HUES64 (cell line): ENCODE data around the gene CLSTN2.

Experiments used
- H3K27ac ChIP-seq: 2 replicates; pipeline ENCODE4 v1.7.0; 2013; ENCODE audit warnings: low read depth, low read length, inconsistent platforms
- H3K27me3 ChIP-seq: 2 replicates; pipeline ENCODE4 v1.6.1; 2013; ENCODE audit warnings: mild to moderate bottlenecking, low read length; ENCODE audit not compliant: insufficient read depth
- H3K36me3 ChIP-seq: 2 replicates; pipeline ENCODE4 v1.6.1; 2013; ENCODE audit warnings: mild to moderate bottlenecking, low read length; ENCODE audit not compliant: insufficient read depth
- H3K4me1 ChIP-seq: 2 replicates; pipeline ENCODE4 v1.6.1; 2013; ENCODE audit warnings: mild to moderate bottlenecking, low read length, moderate library complexity; ENCODE audit not compliant: insufficient read depth
- H3K4me3 ChIP-seq: 2 replicates; pipeline ENCODE4 v1.5.1; 2013; ENCODE audit warnings: mild to moderate bottlenecking, low read length, moderate library complexity
- H3K9ac ChIP-seq: 2 replicates; pipeline ENCODE4 v1.6.1; 2013; ENCODE audit warnings: mild to moderate bottlenecking, low read depth, low read length
- H3K9me3 ChIP-seq: 2 replicates; pipeline ENCODE4 v1.6.1; 2013; ENCODE audit warnings: low read depth, low read length; ENCODE audit not compliant: insufficient read depth
- WGBS: fragments of 150-250, 120-280 bp; methylation state at CpG from one replicate; pipeline ENCODE4 v1.1.7; 2013; ENCODE audit warnings: missing lambda C conversion rate; 5-methylcytosine and 5-hydroxymethylcytosine counted together

The CLSTN2 gene

DNA sequence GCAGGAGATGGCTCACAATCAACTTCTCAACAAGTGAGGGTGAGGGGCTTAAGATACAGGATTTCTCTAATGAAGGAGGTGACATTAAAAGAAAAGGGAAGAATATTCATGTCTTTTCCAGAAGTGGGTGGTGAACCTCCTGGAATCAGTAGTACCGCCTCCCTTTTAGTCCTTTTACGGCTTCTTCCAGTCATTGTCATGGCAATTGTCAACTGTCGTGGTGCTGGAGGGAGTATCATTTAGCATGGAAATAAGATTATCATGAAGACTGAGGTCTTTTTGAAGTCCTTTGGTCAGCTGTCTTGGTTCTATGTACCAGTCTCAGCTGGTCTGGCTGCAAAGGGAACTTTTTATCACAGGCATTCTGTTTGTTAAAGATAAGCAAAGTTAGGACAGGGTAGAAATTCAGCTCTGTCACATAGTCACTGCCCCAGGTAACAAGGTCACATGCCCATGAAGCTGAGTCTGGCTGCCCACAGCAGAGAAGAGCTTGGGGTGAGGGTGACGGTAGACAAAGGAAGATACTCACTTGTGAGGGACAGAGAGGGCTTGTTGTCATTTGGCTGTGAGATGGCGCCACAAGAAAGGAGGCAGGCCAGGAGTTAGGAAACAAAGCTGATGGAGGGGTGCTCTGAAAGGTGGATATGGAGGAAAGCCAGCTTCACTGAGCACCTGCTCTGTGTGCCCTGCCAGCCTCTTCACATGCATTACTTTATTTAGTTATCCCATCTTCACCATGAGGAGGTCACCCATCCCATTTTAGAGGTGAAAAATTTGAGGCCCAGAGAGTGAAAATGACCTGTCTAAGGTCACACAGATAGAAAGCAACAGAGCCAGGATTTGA lies 514.6 kb downstream of the CLSTN2 start:
- no peaks in the 10 kb centered on the region for H3K4me1 ChIP-seq
- H3K36me3 ChIP-seq, result no peaks in the 10 kb centered on the region
- no peak overlapping the region for H3K9ac ChIP-seq
- no peak overlapping the region for H3K27ac ChIP-seq
- H3K27me3 ChIP-seq, result no peaks in the 10 kb centered on the region
- no peaks in the 10 kb centered on the region for H3K9me3 ChIP-seq
- WGBS, result 79% methylated on average over 5 of the region's 5 CpGs
- no peak overlapping the region for H3K4me3 ChIP-seq

DNA sequence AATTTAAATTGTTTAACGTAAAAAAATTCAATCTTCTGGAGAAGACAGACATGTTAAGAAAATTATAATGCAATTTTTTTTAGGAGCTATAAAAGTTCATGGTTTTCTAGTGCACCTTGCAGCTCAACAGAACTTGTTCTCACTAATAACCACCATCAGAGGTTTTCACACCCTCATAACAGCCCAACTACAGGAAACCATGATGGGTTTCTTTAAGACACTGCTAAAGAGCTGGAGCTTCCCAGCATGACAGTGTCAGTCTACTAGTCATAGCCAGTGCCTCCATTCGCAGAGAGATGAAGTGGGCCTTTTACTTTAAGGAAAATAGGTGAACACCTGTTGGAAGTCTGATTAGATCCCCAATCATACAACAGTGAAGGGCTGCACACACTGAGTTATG lies 518.8 kb downstream of the CLSTN2 start:
- 90% methylated on average over 1 of the region's 2 CpGs for WGBS
- Histone ChIP-seq H3K36me3 (no peaks in the 10 kb centered on the region), H3K27me3 (no peaks in the 10 kb centered on the region), H3K27ac (no peak overlapping the region), H3K4me1 (no peaks in the 10 kb centered on the region), H3K4me3 (no peak overlapping the region), H3K9me3 (no peaks in the 10 kb centered on the region), H3K9ac (no peak overlapping the region)

DNA sequence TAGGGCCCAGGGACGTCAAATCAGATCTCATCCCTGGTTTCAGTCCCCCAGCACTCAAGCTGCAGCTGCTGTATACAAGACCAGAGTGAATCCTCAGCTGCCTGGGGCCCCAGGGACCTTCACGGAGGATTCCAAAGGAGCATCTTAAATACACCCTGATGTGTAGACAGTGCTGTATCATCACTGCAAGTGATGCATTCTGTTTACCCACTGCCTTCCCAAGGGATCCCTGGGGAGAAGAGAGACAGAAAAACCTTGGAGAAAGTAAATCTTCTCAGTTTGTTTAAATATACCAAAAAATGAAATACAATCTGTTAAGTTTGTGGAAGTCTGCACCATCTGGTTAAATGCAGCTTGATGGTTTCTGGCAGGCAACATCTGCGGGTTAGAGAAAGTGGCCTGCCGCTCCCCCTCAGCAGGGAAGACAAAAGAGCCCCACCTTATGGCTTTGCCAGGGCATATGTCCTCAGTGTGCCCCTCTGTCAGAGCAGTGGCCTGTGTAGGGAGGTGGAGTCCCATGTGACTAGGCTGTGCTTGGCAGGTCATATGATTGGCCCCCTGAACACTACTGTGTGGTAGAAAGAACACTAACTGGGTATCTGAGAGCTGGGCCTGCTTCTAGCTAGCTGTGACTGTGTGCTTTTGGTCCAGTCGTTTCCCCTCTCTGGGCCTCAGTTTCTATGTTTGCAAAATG lies 520.7 kb downstream of the CLSTN2 start:
- Histone ChIP-seq H3K9ac (no peak overlapping the region), H3K36me3 (no peaks in the 10 kb centered on the region), H3K4me3 (no peak overlapping the region), H3K27ac (no peak overlapping the region), H3K9me3 (no peaks in the 10 kb centered on the region), H3K4me1 (no peaks in the 10 kb centered on the region), H3K27me3 (no peaks in the 10 kb centered on the region)
- WGBS, result 95% methylated on average over 5 of the region's 5 CpGs

DNA sequence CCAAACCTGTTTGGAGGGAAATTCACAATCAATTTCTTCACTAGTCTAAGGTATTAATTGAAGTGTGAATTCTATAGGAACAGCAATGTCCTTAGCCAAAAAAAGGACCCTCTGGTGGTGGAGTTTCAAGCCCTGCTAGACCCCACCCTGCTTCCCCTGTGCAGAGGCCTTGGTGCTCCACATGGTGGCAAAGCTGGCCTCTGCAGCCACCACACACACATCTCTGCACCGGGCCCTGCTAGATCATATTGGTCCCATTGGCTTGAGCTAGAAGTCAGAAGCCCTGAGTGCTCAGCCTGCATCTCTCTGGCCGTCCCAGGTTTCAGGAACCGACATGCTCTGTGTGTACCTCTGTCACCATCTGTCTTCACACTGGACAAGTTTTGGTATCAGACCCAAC lies 522.0 kb downstream of the CLSTN2 start:
- no peaks in the 10 kb centered on the region for H3K36me3 ChIP-seq
- H3K9ac ChIP-seq, result no peak overlapping the region
- H3K27ac ChIP-seq, result no peak overlapping the region
- H3K27me3 ChIP-seq, result no peaks in the 10 kb centered on the region
- H3K4me1 ChIP-seq, result no peaks in the 10 kb centered on the region
- WGBS, result 94% methylated on average over 3 of the region's 3 CpGs
- H3K4me3 ChIP-seq, result no peak overlapping the region
- no peaks in the 10 kb centered on the region for H3K9me3 ChIP-seq

DNA sequence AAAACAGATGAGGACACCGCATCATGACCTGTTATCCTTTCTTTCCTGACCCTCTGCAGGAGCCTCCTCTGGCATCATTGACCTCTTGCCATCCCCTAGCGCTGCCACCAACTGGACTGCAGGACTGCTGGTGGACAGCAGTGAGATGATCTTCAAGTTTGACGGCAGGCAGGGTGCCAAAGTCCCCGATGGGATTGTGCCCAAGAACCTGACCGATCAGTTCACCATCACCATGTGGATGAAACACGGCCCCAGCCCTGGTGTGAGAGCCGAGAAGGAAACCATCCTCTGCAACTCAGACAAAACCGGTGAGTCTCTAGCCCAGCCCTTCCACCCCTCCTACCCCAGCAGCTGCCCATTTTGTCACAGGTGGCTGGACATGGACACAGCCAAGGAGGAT lies 524.5 kb downstream of the CLSTN2 start:
- Histone ChIP-seq H3K27ac (no peak overlapping the region), H3K36me3 (no peaks in the 10 kb centered on the region), H3K4me3 (no peak overlapping the region), H3K9ac (no peak overlapping the region), H3K27me3 (no peaks in the 10 kb centered on the region), H3K4me1 (no peaks in the 10 kb centered on the region), H3K9me3 (no peaks in the 10 kb centered on the region)
- 91% methylated on average over 8 of the region's 8 CpGs for WGBS

DNA sequence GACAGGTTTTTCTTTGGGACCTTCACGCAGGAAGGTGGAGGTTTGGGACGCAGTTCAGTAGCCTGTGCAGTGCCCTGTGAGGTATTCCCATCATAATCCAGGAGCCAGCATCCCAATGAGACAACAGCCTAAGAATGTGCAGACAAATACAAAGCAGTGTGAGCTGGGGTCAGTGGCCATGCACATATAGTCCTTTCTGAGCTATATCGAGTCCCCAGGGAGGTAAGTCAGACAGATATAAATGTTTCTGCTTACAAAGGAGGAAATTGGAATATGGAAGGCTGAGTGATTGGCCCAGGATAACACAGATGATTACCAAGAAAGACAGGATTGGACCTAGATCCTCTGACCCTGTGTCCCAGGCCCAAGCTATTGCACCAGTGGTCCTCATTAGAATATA lies 526.3 kb downstream of the CLSTN2 start:
- 96% methylated on average over 3 of the region's 3 CpGs for WGBS
- H3K36me3 ChIP-seq, result no peaks in the 10 kb centered on the region
- H3K27ac ChIP-seq, result no peak overlapping the region
- H3K4me3 ChIP-seq, result no peak overlapping the region
- H3K4me1 ChIP-seq, result no peaks in the 10 kb centered on the region
- no peaks in the 10 kb centered on the region for H3K9me3 ChIP-seq
- no peak overlapping the region for H3K9ac ChIP-seq
- H3K27me3 ChIP-seq, result no peaks in the 10 kb centered on the region

DNA sequence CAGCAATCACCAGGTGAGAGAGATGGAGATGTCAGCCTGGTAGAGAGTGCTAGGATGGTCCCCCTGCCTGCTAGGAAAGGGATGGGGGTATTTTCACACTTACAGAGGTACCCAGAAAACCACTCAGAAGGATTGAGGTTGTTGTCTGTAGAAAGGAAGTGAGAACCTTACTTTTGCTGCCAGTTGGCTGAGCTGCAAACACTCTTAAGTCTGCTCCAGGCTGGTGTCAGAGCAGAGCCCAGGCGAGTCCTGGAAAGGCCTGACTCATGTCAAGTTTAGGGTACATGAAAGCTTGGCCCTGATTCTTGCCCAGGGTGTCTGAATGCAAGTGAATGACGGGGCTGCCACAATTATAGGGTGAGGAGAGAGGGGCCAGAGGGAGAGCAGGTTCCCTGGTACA lies 528.4 kb downstream of the CLSTN2 start:
- H3K36me3 ChIP-seq, result no peaks in the 10 kb centered on the region
- no peaks in the 10 kb centered on the region for H3K9me3 ChIP-seq
- H3K4me3 ChIP-seq, result no peak overlapping the region
- H3K27ac ChIP-seq, result no peak overlapping the region
- H3K27me3 ChIP-seq, result no peaks in the 10 kb centered on the region
- WGBS, result 86% methylated on average over 2 of the region's 2 CpGs
- H3K4me1 ChIP-seq, result no peaks in the 10 kb centered on the region
- no peak overlapping the region for H3K9ac ChIP-seq

DNA sequence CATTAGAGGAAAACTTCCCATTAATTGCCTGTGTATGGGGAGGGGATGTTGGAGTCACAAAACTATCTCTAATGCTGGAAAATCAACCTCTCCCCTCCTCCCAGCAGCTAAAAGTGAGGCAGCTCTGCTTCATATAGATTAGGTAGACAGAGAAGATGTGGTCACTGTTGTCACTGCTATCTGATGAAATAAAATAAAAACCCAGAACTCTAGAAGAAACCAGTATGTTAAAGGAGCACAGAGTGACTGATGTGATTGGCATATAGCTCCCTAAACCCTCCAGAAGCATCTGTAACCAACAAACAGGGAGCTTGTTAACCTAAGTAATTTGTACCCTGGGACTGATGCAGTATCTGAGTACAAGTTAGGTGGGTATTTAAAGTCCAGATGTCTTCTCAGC lies 531.0 kb downstream of the CLSTN2 start:
- Histone ChIP-seq H3K4me1 (peaks cover 12% of the 10 kb centered on the region; the same call in 1 of the 2 replicates), H3K9me3 (no peaks in the 10 kb centered on the region), H3K9ac (no peak overlapping the region), H3K4me3 (no peak overlapping the region), H3K36me3 (no peaks in the 10 kb centered on the region), H3K27me3 (no peaks in the 10 kb centered on the region), H3K27ac (no peak overlapping the region)

DNA sequence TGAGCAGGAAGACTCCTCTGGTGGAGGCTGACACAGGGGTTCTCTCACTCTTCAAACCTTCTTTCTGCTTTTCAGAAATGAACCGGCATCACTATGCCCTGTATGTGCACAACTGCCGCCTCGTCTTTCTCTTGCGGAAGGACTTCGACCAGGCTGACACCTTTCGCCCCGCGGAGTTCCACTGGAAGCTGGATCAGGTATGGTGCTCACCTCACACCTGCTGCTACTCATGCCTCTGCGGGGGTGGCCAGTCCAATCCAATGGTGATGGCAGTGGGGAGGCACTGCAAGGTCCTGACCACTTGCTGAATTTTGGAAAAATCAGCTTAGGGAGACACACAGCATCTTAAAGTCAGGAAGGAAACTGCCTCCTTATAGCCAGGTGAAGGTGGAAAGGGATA lies 531.5 kb downstream of the CLSTN2 start:
- WGBS, result 95% methylated on average over 9 of the region's 9 CpGs
- no peak overlapping the region for H3K4me3 ChIP-seq
- no peak overlapping the region for H3K27ac ChIP-seq

DNA sequence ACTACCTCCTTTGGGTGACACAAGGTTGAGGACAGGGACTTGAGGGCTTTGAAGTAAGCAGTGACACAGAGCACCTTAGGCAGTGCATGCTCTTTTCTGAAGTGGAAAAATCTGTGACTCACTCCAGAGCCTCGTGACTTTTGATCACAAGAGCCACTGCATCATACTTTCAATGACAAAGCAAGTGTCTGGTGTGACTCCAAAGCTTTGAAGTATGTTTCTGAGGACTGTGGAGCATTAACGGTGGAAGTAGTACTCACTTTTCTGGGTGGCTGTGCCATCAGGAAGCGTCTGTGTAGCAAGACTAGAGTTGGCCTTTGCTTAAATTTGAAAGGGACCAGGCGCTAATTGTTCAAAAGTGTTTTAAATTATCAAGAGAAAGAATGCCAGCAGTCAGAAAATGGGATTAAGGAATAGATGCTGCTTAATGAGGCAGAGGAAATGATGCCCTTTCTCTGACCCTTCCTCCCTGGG lies 532.2 kb downstream of the CLSTN2 start:
- Histone ChIP-seq H3K27ac (no peak overlapping the region), H3K9ac (no peak overlapping the region), H3K9me3 (no peaks in the 10 kb centered on the region), H3K4me1 (peaks cover 12% of the 10 kb centered on the region; the same call in 1 of the 2 replicates), H3K36me3 (no peaks in the 10 kb centered on the region), H3K27me3 (no peaks in the 10 kb centered on the region), H3K4me3 (no peak overlapping the region)
- WGBS, result 75% methylated on average over 4 of the region's 4 CpGs

More for the DNA sequence above, 531.5 kb downstream of the CLSTN2 start:
- Histone ChIP-seq H3K9ac (no peak overlapping the region), H3K9me3 (no peaks in the 10 kb centered on the region), H3K4me1 (peaks cover 12% of the 10 kb centered on the region; the same call in 1 of the 2 replicates), H3K36me3 (no peaks in the 10 kb centered on the region), H3K27me3 (no peaks in the 10 kb centered on the region)

DNA sequence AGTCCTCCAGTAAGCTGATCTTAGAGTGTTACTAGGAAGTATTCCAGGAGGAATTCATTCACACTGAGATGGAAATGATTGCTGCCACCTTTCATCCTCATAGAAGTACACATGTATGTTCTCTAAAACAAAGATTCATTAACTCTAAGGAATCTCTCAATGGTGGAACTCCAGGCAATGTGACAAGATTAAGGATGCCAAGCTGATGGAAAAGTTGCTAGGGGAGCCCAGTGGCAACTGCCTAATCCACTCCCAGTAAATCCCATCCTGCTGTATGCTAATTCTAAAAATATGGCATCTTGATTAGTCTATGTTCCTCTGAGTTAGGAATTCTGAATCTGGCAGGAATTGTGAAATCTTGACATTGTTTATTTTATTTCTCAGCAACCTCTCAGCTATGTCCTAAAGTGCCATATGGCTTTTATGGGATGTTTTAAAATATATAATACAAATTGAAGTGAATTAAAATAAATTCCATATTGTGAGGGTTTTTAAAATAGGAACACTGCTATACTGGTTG lies 532.9 kb downstream of the CLSTN2 start:
- Histone ChIP-seq H3K27me3 (no peaks in the 10 kb centered on the region), H3K9me3 (no peaks in the 10 kb centered on the region), H3K4me1 (peaks cover 12% of the 10 kb centered on the region; the same call in 1 of the 2 replicates), H3K27ac (no peak overlapping the region), H3K4me3 (no peak overlapping the region), H3K9ac (no peak overlapping the region), H3K36me3 (no peaks in the 10 kb centered on the region)
